Mammary epithelial cell (primary cell): ENCODE data around the gene GAL3ST2.

Experiments
- EZH2 ChIP-seq: IDR thresholded peaks from 2 replicates; pipeline ENCODE4 v1.6.1; 2012; ENCODE audit warnings: low read length, inconsistent platforms, borderline replicate concordance
- TF ChIP-seq, protein P1 (sequence below), 2 donors: IDR thresholded peaks in 1 of 2; conservative IDR thresholded peaks in 1 of 2; 2 replicates each; pipeline ENCODE4 v1.5.1; 2011 to 2012; ENCODE audit warnings: inconsistent platforms in 2 of 2, low read length in 2 of 2, mild to moderate bottlenecking in 2 of 2, control low read depth in 1 of 2, low read depth in 1 of 2; ENCODE audit not compliant: insufficient read depth in 1 of 2; ENCODE audit errors: extremely low read depth in 1 of 2

DNA sequence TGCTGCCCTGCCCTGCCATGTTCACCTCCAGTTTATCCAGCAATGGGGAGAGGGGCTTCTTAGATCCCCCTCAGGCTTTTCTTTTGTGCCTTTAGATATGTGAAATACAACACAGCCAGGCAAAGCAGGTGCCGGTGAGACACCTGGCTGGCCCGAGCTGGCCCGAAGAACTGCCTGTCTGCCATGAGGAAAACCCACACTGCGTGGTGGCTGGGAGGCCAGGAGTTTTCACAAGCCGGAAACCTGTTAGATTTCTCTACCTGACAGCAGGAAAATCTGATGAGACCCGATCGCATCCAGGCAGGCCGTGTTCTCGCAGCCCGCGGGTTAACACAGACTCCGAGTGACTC, 5.7 kb upstream of the GAL3ST2 start:
- TF ChIP-seq, protein P1, sequence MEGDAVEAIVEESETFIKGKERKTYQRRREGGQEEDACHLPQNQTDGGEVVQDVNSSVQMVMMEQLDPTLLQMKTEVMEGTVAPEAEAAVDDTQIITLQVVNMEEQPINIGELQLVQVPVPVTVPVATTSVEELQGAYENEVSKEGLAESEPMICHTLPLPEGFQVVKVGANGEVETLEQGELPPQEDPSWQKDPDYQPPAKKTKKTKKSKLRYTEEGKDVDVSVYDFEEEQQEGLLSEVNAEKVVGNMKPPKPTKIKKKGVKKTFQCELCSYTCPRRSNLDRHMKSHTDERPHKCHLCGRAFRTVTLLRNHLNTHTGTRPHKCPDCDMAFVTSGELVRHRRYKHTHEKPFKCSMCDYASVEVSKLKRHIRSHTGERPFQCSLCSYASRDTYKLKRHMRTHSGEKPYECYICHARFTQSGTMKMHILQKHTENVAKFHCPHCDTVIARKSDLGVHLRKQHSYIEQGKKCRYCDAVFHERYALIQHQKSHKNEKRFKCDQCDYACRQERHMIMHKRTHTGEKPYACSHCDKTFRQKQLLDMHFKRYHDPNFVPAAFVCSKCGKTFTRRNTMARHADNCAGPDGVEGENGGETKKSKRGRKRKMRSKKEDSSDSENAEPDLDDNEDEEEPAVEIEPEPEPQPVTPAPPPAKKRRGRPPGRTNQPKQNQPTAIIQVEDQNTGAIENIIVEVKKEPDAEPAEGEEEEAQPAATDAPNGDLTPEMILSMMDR (conservative IDR thresholded peaks at IDR 0.05 in 1 of 2, IDR thresholded peaks at IDR 0.05 in 1 of 2; ENCODE audit: extremely low read depth in 1 of 2, insufficient read depth in 1 of 2, low read depth in 1 of 2, low read length in 2 of 2): no peak
- no peak for TF ChIP-seq EZH2
